ENCODE results near the gene SLBP.

The SLBP gene

GRCh38 chr4:1712216-1713002 is at the start of gene SLBP:
Gene SLBP (minus strand): TSS chr4:1712319. CDS start chr4:1712188, 131 bp downstream.
- DNase-seq = peak; percentile 76

- DNase-seq = no peak
Measured at GRCh38 chr4:1761130-1761689, 49.1 kb upstream of the SLBP start.

GRCh38 chr4:1760521-1761071 is 48.5 kb upstream of the SLBP start:
- no peak for DNase-seq

- no peak for DNase-seq
Measured at GRCh38 chr4:1759818-1760223, 47.7 kb upstream of the SLBP start.

GRCh38 chr4:1759170-1759817 is 47.2 kb upstream of the SLBP start:
- no peak for DNase-seq

- no peak for DNase-seq
Measured at GRCh38 chr4:1758306-1759121, 46.4 kb upstream of the SLBP start.

GRCh38 chr4:1757836-1758235 is 45.7 kb upstream of the SLBP start:
- DNase-seq = no peak

- DNase-seq = no peak
Measured at GRCh38 chr4:1756893-1757779, 45.0 kb upstream of the SLBP start.

- no peak for DNase-seq
Measured at GRCh38 chr4:1756079-1756478, 44.0 kb upstream of the SLBP start.

GRCh38 chr4:1755297-1755696 is 43.2 kb upstream of the SLBP start:
- DNase-seq = no peak

GRCh38 chr4:1754336-1754735 is 42.2 kb upstream of the SLBP start:
- no peak for DNase-seq

GRCh38 chr4:1753697-1754311 is 41.7 kb upstream of the SLBP start:
- no peak for DNase-seq

- DNase-seq = no peak
Measured at GRCh38 chr4:1753294-1753696, 41.2 kb upstream of the SLBP start.

GRCh38 chr4:1752284-1753041 is 40.3 kb upstream of the SLBP start:
- no peak for DNase-seq

- no peak for DNase-seq
Measured at GRCh38 chr4:1751919-1752283, 39.8 kb upstream of the SLBP start.

- DNase-seq = no peak
Measured at GRCh38 chr4:1751155-1751918, 39.2 kb upstream of the SLBP start.

- no peak for DNase-seq
Measured at GRCh38 chr4:1750381-1751154, 38.4 kb upstream of the SLBP start.

GRCh38 chr4:1749826-1750225 is 37.7 kb upstream of the SLBP start:
- DNase-seq = no peak

- DNase-seq = no peak
Measured at GRCh38 chr4:1749370-1749769, 37.3 kb upstream of the SLBP start.
